ENCODE measurements around the gene EXOC6. TPM values are rescaled to one million over a fixed set of nuclear protein-coding genes. Genes with fewer than 3 reads are reported as not detected.
"Not testable (repeated sequence)": the region's sequence is repeated elsewhere in the genome, so short reads cannot be mapped to it uniquely, and the experiment has no call there.

EXOC6 gene
- total RNA-seq, 1 experiment from 2014 or later: 9.3 TPM

DNA sequence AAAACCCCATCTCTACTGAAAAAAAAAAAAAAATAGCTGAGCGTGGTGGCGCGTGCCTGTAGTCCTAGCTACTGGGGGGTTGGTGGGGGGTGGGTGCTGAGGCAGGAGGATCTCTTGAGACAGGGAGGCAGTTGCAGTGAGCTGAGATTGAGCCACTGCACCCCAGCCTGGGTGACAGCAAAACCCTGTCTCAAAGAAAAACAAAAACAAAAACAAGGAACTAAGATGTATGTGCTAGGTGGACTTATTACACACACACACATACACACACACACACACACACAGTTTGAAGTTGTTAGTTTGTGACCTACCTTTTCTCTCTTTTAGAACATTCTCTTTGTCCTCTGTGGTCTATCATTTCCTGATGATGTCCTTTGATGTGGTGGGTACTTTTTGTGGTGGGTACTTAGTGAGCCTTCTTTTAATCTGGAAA, 53.5 kb downstream of the EXOC6 start:
- Histone ChIP-seq H3K27me3 (ENCODE audit: insufficient read depth, low read depth) (no peaks in the 10 kb centered on the region), H3F3A (ENCODE audit: insufficient read depth, low read depth) (no peaks in the 10 kb centered on the region), H3K4me3 (no peak overlapping the region), H4K20me1 (ENCODE audit: insufficient read depth) (no peaks in the 10 kb centered on the region), H3K4me1 (replicated peaks; ENCODE audit: insufficient read depth) (no peaks in the 10 kb centered on the region), H3K36me3 (ENCODE audit: low read depth) (no peaks in the 10 kb centered on the region), H3K9me2 (ENCODE audit: insufficient read depth) (no peaks in the 10 kb centered on the region), H2AFZ (no peak overlapping the region), H3K9me3 (ENCODE audit: insufficient read depth, low read depth) (no peaks in the 10 kb centered on the region), H3K79me2 (ENCODE audit: low read depth) (no peaks in the 10 kb centered on the region), H3K27ac (no peak overlapping the region), H3K4me2 (no peak overlapping the region)
- intact Hi-C loops (cut with micrococcal nuclease; ENCODE audit: unreplicated experiment): no loop called here
- BruUV-seq (replicated peaks): no TSS peak
- TF ChIP-seq, protein P1, sequence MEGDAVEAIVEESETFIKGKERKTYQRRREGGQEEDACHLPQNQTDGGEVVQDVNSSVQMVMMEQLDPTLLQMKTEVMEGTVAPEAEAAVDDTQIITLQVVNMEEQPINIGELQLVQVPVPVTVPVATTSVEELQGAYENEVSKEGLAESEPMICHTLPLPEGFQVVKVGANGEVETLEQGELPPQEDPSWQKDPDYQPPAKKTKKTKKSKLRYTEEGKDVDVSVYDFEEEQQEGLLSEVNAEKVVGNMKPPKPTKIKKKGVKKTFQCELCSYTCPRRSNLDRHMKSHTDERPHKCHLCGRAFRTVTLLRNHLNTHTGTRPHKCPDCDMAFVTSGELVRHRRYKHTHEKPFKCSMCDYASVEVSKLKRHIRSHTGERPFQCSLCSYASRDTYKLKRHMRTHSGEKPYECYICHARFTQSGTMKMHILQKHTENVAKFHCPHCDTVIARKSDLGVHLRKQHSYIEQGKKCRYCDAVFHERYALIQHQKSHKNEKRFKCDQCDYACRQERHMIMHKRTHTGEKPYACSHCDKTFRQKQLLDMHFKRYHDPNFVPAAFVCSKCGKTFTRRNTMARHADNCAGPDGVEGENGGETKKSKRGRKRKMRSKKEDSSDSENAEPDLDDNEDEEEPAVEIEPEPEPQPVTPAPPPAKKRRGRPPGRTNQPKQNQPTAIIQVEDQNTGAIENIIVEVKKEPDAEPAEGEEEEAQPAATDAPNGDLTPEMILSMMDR (conservative IDR thresholded peaks at IDR 0.05): no peak
- TF ChIP-seq EZH2 (IDR thresholded peaks at IDR 0.05; ENCODE audit: low read depth): no peak
- CTCF ChIA-PET: interaction anchor here (0.6 to 0.7 kb wide), 3 partner anchors 13 to 176 kb away, joined by 3 to 21 read pairs (median 7); no protein-coding TSS in a partner anchor
- POLR2A ChIA-PET (ENCODE audit: unreplicated experiment): no interaction called here
- DNase-seq: no peak

DNA sequence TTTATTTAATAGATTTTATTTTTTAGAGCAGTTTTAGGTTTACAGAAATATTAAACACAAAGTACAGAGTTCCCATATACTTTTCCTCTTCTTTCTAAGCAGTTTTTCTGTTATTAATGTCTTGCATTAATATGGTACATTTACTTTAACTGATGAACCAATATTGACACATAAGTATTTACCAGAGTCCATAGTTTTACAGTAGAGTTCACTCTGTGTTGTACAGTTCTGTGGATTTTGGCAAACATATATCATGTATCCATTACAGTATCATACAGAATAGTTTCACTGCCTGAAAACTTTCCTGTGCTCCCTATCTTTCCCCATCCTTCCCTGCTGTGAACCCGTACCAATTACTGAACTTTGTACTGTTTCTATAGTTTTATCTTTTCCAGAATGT, 55.3 kb downstream of the EXOC6 start:
- H3F3A ChIP-seq (ENCODE audit: insufficient read depth, low read depth): no peaks in the 10 kb centered on the region
- no peaks in the 10 kb centered on the region for H3K27me3 ChIP-seq (ENCODE audit: insufficient read depth, low read depth)
- no peak overlapping the region for H3K27ac ChIP-seq
- no peaks in the 10 kb centered on the region for H3K9me3 ChIP-seq (ENCODE audit: insufficient read depth, low read depth)
- no peaks in the 10 kb centered on the region for H3K4me1 ChIP-seq (replicated peaks; ENCODE audit: insufficient read depth)
- no peaks in the 10 kb centered on the region for H3K9me2 ChIP-seq (ENCODE audit: insufficient read depth)
- no peaks in the 10 kb centered on the region for H3K79me2 ChIP-seq (ENCODE audit: low read depth)
- intact Hi-C loops (cut with micrococcal nuclease; ENCODE audit: unreplicated experiment): no loop called here
- BruUV-seq (replicated peaks): no TSS peak
- TF ChIP-seq EZH2 (IDR thresholded peaks at IDR 0.05; ENCODE audit: low read depth): no peak
- TF ChIP-seq, protein P1 (conservative IDR thresholded peaks at IDR 0.05): no peak
- H4K20me1 ChIP-seq (ENCODE audit: insufficient read depth): no peaks in the 10 kb centered on the region
- POLR2A ChIA-PET (ENCODE audit: unreplicated experiment): no interaction called here
- no peak overlapping the region for H3K4me3 ChIP-seq
- H3K36me3 ChIP-seq (ENCODE audit: low read depth): no peaks in the 10 kb centered on the region
- no peak overlapping the region for H3K4me2 ChIP-seq
- no peak for DNase-seq
- CTCF ChIA-PET: no interaction called here
- H2AFZ ChIP-seq: no peak overlapping the region

DNA sequence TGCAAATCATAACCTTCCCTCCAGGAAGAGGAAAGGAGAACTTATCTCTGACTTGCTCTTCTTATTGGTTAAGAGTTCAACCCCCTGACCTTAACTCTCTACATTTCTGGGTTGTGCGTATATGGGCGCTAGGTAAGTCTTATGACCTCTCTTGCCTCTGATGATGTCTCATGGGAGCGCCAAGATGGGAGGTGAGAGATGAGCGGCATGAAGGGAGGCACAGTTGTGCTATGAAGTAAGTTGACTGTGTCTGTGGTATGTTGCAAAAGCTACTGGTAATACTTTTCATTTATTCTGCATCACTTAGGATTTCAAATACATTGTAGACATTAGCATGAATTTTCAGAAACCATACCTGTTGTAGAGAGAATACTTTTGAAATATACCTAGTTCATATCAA, 59.0 kb downstream of the EXOC6 start:
- H3K27ac ChIP-seq: no peak overlapping the region
- CTCF ChIA-PET: no interaction called here
- no peak for TF ChIP-seq EZH2 (IDR thresholded peaks at IDR 0.05; ENCODE audit: low read depth)
- TF ChIP-seq, protein P1 (conservative IDR thresholded peaks at IDR 0.05): no peak
- H3F3A ChIP-seq (ENCODE audit: insufficient read depth, low read depth): no peaks in the 10 kb centered on the region
- H3K27me3 ChIP-seq (ENCODE audit: insufficient read depth, low read depth): no peaks in the 10 kb centered on the region
- no peak overlapping the region for H3K4me2 ChIP-seq
- no peak overlapping the region for H3K4me3 ChIP-seq
- intact Hi-C loops (cut with micrococcal nuclease; ENCODE audit: unreplicated experiment): no loop called here
- H2AFZ ChIP-seq: no peak overlapping the region
- H4K20me1 ChIP-seq (ENCODE audit: insufficient read depth): no peaks in the 10 kb centered on the region
- DNase-seq: no peak
- H3K4me1 ChIP-seq (replicated peaks; ENCODE audit: insufficient read depth): no peaks in the 10 kb centered on the region
- H3K9me2 ChIP-seq (ENCODE audit: insufficient read depth): no peaks in the 10 kb centered on the region
- BruUV-seq (replicated peaks): no TSS peak
- H3K79me2 ChIP-seq (ENCODE audit: low read depth): no peaks in the 10 kb centered on the region
- POLR2A ChIA-PET (ENCODE audit: unreplicated experiment): interaction anchor here (0.6 kb wide), 1 partner anchor 236 kb away, joined by 4 read pairs; no protein-coding TSS in a partner anchor
- no peaks in the 10 kb centered on the region for H3K36me3 ChIP-seq (ENCODE audit: low read depth)
- H3K9me3 ChIP-seq (ENCODE audit: insufficient read depth, low read depth): no peaks in the 10 kb centered on the region

DNA sequence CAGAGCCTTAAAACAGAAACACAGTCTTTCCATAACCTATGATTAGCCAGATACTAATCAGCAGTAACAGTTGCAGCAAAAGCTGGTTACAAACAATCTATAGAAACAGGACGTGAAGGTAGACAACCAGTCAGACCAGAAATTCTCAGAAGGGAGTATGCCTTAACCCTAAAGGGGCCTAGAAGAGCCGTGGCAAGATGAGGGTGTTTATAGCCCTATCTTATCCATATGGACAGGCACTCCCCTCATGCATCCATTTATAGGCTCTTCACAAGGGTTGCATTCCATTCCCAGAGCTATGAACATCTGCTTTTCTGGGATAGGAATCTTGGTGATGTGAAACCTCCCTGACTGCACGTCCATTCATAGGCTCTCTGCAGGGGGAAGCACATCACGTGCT, 64.3 kb downstream of the EXOC6 start:
- CTCF ChIA-PET: interaction anchor here (0.6 kb wide), 1 partner anchor 801 kb away, joined by 3 read pairs; no protein-coding TSS in a partner anchor
- H3K79me2 ChIP-seq (ENCODE audit: low read depth); H3K4me3 ChIP-seq; BruUV-seq (replicated peaks); H3K9me2 ChIP-seq (ENCODE audit: insufficient read depth); DNase-seq; H3K27me3 ChIP-seq (ENCODE audit: insufficient read depth, low read depth); H2AFZ ChIP-seq; H3K27ac ChIP-seq; H3K9me3 ChIP-seq (ENCODE audit: insufficient read depth, low read depth); intact Hi-C loops (cut with micrococcal nuclease; ENCODE audit: unreplicated experiment); H4K20me1 ChIP-seq (ENCODE audit: insufficient read depth); H3K4me1 ChIP-seq (replicated peaks; ENCODE audit: insufficient read depth); H3K4me2 ChIP-seq; H3K36me3 ChIP-seq (ENCODE audit: low read depth); H3F3A ChIP-seq (ENCODE audit: insufficient read depth, low read depth); POLR2A ChIA-PET (ENCODE audit: unreplicated experiment): not testable (repeated sequence)

All from PC-9 (cell line).